GM12864 (cell line): ENCODE data around the gene CPED1.

Experiments
- DNase-seq: peaks from one replicate; pipeline ENCODE4 v3.0.0-alpha.2; 2011; ENCODE audit warnings: low read depth
- H3K4me3 ChIP-seq: 2 replicates; pipeline ENCODE4 v1.5.1; 2011; ENCODE audit warnings: mild to moderate bottlenecking, low read depth, low read length, control low read depth
- TF ChIP-seq, protein P1 (sequence below): IDR thresholded peaks from 2 replicates; pipeline ENCODE4 v1.5.1; 2011; ENCODE audit warnings: low read depth, mild to moderate bottlenecking, moderate library complexity, low read length, control low read depth, inconsistent platforms; ENCODE audit errors: missing control alignments

The CPED1 gene

DNA sequence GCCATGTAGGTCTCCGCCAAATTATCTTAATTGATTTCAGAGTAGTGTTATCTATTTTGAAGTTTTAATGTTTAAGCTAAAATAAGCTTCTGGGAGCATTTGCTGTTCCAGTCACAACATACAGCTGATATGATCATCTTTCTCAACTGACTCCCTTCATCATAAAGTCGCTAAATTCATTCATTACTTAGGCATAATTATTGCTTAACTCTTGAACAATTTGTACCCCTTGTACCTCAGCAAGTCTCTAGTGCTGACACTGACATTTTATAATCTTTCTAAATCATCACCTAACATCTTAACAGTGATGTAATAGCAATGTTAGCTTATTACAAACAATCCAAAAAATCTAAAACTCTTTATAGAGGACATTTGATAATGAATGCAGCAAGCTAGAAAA lies 286.0 kb downstream of the CPED1 start:
- no peak for DNase-seq
- H3K4me3 ChIP-seq: no peak overlapping the region
- TF ChIP-seq, protein P1, sequence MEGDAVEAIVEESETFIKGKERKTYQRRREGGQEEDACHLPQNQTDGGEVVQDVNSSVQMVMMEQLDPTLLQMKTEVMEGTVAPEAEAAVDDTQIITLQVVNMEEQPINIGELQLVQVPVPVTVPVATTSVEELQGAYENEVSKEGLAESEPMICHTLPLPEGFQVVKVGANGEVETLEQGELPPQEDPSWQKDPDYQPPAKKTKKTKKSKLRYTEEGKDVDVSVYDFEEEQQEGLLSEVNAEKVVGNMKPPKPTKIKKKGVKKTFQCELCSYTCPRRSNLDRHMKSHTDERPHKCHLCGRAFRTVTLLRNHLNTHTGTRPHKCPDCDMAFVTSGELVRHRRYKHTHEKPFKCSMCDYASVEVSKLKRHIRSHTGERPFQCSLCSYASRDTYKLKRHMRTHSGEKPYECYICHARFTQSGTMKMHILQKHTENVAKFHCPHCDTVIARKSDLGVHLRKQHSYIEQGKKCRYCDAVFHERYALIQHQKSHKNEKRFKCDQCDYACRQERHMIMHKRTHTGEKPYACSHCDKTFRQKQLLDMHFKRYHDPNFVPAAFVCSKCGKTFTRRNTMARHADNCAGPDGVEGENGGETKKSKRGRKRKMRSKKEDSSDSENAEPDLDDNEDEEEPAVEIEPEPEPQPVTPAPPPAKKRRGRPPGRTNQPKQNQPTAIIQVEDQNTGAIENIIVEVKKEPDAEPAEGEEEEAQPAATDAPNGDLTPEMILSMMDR: no peak

DNA sequence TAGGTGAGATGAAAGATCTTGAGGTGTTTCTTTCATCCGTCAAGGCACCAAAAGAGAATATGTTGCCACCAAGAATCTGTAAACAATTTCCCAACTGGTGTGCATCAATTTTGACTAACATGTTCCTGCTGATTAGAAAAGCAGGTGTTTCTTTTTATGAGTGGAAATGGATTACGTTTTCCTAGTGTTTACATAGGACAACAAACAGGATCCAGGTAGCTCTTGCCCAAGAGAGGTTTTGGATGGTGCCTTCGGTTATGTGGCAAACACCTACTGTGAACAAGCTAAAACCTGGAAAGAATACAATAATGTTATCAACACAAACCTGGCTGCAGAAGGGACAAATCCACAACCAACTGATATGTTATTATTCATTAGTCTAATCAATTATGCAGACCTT lies 286.7 kb downstream of the CPED1 start:
- no peak for DNase-seq
- TF ChIP-seq, protein P1: no peak
- no peak overlapping the region for H3K4me3 ChIP-seq

DNA sequence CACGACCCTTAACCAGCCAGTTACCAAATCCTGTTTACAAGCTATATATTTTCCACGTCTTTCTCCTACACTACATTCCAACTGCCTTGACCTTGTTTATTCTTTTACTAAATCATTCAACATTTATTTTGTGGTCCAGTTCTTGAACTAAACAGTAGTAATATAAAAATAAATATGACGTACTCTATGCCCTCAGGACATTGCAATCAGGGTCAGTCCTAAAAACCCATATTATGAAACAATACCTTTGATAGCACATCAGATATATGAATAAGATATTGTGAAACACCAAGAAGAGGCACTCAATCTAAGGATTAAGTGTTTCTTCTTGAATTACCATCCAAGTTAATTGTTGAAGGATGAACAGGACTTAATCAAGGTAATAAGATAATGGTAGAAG lies 287.8 kb downstream of the CPED1 start:
- no peak overlapping the region for H3K4me3 ChIP-seq
- TF ChIP-seq, protein P1: no peak
- DNase-seq: no peak

DNA sequence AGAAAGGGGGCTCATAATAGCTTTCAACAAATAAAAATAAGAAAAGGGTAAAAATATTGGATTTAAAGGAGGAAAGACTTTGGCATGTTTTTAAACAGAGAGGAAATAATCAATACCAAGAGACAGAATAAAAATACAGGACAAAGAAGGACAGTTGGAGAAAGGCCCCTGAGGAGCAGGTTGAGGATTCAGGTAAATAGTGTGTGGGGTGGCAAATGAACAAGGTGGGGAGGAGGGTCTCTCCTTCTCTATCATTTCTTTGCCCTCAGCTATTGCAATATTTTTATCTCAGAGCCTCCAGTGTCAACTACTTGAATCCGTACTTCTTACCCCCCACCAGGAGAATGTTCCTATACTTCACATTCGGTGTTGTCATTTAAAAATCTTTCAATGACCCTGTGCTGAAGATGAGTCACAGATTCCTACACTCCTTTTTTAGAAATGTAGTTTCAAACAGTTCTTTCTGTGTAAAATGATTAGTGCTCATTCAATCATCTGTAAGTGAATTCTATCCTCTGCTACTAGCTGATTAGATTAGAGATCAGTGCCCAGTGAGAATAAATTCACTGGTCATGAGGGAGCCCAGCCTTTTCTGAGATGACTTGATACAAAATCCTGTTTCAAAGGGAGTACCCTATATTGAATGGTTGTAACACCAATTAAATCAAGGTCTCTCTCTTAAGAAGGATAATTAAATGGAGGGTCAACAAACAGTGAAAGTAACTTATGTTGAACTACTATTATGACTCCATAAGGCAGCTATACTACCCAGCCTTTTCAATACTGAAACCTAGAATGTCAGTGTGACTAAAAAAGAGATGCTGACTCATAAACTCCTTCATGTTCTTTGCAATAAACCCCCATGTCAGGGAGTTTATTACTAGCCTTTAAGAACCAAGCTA lies 289.9 kb downstream of the CPED1 start:
- TF ChIP-seq, protein P1: no peak
- H3K4me3 ChIP-seq: no peak overlapping the region
- DNase-seq: peak; percentile 85

DNA sequence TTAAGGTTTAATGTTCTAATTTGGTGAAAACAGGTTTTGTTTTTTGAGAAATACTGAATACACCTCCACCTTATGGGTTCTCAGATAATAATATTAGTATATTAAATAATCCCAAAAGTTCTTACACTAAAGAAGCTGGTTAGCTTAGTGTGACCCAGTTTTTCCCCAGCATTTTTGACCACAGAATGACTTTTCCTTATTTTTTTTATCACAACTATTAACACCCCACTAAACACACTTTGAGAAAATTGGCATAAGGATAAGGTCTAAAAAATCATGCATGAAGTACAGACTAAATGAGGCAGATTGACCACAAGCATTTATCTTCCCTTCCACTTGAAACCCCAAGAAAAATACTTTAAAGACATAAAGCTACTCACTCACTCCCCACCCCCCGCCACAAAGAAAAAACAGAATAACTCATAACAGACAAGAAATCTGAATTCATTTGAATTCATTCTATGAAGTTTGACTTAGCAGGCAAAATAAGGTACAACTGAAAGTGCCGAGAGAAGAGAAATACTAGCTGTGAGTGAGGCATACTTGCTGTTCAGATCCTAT lies 290.6 kb downstream of the CPED1 start:
- DNase-seq: no peak
- TF ChIP-seq, protein P1: no peak
- H3K4me3 ChIP-seq: no peak overlapping the region

DNA sequence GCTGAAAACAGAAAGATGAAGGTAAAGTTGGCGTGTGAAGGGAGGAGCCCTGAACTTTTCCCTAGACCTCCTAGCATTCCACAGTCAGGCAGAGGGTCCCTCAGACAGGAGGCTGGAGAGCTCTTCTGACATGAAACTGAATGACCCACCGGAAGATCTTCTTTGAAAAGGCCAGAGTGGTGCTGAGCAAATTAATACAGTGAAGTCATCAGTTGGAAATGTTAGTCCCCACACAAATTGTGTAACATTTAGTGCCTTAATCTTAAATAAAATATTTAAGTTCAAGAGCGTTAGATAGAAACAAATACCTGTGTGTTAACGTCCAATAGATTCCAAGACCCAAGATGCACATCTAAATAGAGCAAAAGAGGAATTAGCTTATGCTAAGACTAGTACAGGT lies 291.3 kb downstream of the CPED1 start:
- no peak overlapping the region for H3K4me3 ChIP-seq
- TF ChIP-seq, protein P1: no peak
- DNase-seq: no peak
